Spleen (tissue), 7 donors: ENCODE measurements around the gene ADARB2.

Source experiments
- POLR2A ChIP-seq, 3 donors: fragments of 450-650 bp; IDR thresholded peaks; one replicate each; pipeline ENCODE4 v1.5.1; 2017; ENCODE audit warnings: antibody characterized with exemption in 3 of 3, mild to moderate bottlenecking in 1 of 3
- TF ChIP-seq, protein P1 (sequence below), 11 experiments: fragments of 200-600 bp in 7 of 11; fragments of 450-650 bp in 4 of 11; sonication (generic) in 4 of 11; IDR thresholded peaks in 8 of 11; conservative IDR thresholded peaks in 3 of 11; 1 replicate in 7 of 11; 2 replicates in 4 of 11; pipeline versions ENCODE4 v1.4.0 to v1.8.0; 2016 to 2021; ENCODE audit warnings: antibody characterized with exemption in 11 of 11, inconsistent platforms in 4 of 11, mild to moderate bottlenecking in 1 of 11
- donor health status: DM: no; HTN: no; CAD: no; lungs with moderate emphysema.
- donor health status: DM: no; HTN: no; CAD: no.
- donor health status: DM: no; HTN: no; CAD: no.

DNA sequence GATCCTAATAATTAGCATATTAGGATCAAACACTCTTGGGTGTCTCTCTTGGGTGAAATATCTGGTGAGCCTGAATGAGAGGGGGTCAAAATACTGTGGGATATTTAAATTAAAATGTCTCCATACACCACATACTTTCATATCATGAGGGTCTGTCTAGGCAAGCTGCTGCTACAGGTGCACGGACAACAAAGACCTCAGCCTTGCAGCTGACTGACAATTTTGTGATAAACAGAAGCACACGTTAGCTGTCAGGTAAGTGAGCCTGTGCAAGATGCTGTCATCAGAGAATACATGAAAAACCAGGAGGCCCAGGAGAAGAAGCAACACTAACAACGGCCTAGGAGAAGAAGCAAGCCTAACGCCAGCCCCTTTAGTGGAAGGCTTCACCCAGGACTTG, 247.5 kb downstream of the ADARB2 start:
- TF ChIP-seq, protein P1, sequence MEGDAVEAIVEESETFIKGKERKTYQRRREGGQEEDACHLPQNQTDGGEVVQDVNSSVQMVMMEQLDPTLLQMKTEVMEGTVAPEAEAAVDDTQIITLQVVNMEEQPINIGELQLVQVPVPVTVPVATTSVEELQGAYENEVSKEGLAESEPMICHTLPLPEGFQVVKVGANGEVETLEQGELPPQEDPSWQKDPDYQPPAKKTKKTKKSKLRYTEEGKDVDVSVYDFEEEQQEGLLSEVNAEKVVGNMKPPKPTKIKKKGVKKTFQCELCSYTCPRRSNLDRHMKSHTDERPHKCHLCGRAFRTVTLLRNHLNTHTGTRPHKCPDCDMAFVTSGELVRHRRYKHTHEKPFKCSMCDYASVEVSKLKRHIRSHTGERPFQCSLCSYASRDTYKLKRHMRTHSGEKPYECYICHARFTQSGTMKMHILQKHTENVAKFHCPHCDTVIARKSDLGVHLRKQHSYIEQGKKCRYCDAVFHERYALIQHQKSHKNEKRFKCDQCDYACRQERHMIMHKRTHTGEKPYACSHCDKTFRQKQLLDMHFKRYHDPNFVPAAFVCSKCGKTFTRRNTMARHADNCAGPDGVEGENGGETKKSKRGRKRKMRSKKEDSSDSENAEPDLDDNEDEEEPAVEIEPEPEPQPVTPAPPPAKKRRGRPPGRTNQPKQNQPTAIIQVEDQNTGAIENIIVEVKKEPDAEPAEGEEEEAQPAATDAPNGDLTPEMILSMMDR (IDR thresholded peaks at IDR 0.05 in 8 of 11, conservative IDR thresholded peaks at IDR 0.05 in 3 of 11): no peak
- TF ChIP-seq POLR2A (IDR thresholded peaks at IDR 0.05): no peak
